ENCODE results near the gene PIGR. TPM values are rescaled to one million over a fixed set of nuclear protein-coding genes. Genes with fewer than 3 reads are reported as not detected.

PIGR gene
- total RNA-seq, 2 experiments from 2014 or later, result 0.07 TPM; not detected in 1

DNA sequence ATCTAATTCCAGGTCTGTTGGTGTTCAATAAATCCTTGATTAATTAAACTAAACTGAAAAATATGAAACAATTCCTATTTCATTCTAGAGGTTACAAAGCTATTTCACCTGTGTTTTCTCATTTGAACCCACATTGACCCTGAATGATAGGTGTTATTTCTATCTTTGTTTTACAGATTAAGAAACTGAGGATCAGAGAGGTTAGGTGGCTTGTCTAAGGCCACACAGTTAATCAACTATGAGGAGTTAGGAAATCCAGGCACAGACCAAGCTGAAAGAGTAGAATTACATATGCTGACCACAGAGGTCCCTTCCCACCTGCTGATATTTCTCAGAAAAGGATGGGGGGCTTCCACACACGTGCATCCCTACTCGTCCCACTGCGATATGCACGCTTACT, 487 bp downstream of the PIGR start:
- CTCF ChIA-PET, result interaction anchor here (0.8 to 2.9 kb wide), 5 partner anchors 10 to 136 kb away, joined by 3 to 13 read pairs (median 4); no protein-coding TSS in a partner anchor
- ATAC-seq (no peak), DNase-seq (no peak)
- no peak overlapping the region for H3K27ac Mint-ChIP-seq
- POLR2A ChIA-PET, result no interaction called here
- TF ChIP-seq, protein P1, sequence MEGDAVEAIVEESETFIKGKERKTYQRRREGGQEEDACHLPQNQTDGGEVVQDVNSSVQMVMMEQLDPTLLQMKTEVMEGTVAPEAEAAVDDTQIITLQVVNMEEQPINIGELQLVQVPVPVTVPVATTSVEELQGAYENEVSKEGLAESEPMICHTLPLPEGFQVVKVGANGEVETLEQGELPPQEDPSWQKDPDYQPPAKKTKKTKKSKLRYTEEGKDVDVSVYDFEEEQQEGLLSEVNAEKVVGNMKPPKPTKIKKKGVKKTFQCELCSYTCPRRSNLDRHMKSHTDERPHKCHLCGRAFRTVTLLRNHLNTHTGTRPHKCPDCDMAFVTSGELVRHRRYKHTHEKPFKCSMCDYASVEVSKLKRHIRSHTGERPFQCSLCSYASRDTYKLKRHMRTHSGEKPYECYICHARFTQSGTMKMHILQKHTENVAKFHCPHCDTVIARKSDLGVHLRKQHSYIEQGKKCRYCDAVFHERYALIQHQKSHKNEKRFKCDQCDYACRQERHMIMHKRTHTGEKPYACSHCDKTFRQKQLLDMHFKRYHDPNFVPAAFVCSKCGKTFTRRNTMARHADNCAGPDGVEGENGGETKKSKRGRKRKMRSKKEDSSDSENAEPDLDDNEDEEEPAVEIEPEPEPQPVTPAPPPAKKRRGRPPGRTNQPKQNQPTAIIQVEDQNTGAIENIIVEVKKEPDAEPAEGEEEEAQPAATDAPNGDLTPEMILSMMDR (IDR thresholded peaks at IDR 0.05), result no peak
- no peaks in the 10 kb centered on the region for H3K9me3 Mint-ChIP-seq
- no peaks in the 10 kb centered on the region for H3K4me1 Mint-ChIP-seq (ENCODE audit: low read depth)
- intact Hi-C loops (cut with micrococcal nuclease), result no loop called here
- no peaks in the 10 kb centered on the region for H3K36me3 Mint-ChIP-seq (ENCODE audit: low read depth)
- H3K27me3 Mint-ChIP-seq, result peaks cover 2% of the 10 kb centered on the region
- no peak overlapping the region for H3K4me3 Mint-ChIP-seq

DNA sequence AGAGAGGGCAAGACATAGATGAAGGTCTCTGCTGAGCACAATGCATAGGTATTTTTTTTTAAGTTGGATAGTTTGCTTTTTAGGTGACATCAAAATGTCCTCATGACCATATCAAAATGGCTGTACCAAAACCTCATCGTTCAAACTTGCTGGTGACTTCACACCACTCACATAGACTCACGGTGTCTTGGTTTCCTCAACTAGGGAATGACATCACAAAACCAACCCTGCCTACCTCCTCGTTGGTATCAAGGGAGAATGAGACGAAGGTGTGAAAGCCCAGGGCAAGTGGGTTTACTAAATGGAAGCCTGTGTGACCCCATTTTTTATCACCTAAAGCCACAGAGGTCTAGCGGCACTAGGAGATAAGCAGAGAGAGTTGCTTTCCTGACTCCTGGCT, 1.6 kb downstream of the PIGR start:
- DNase-seq, result no peak
- no peaks in the 10 kb centered on the region for H3K9me3 Mint-ChIP-seq
- no peaks in the 10 kb centered on the region for H3K4me1 Mint-ChIP-seq (ENCODE audit: low read depth)
- H3K4me3 Mint-ChIP-seq, result no peak overlapping the region
- POLR2A ChIA-PET, result interaction anchor here (1.0 kb wide), 1 partner anchor 36 kb away, joined by 3 read pairs; no protein-coding TSS in a partner anchor
- no peak overlapping the region for H3K27ac Mint-ChIP-seq
- intact Hi-C loops (cut with micrococcal nuclease), result no loop called here
- TF ChIP-seq, protein P1 (IDR thresholded peaks at IDR 0.05), result no peak
- CTCF ChIA-PET, result interaction anchor here (2.9 to 4.7 kb wide), 2 partner anchors 9 to 12 kb away, joined by 13 to 35 read pairs; no protein-coding TSS in a partner anchor
- H3K27me3 Mint-ChIP-seq, result peaks cover 2% of the 10 kb centered on the region
- no peak for ATAC-seq
- no peaks in the 10 kb centered on the region for H3K36me3 Mint-ChIP-seq (ENCODE audit: low read depth)

- peaks cover 2% of the 10 kb centered on the region for H3K27me3 Mint-ChIP-seq
- no peaks in the 10 kb centered on the region for H3K36me3 Mint-ChIP-seq (ENCODE audit: low read depth)
- ChIA-PET POLR2A (interaction anchor here (1.1 kb wide), 1 partner anchor 9 kb away, joined by 4 read pairs; no protein-coding TSS in a partner anchor), CTCF (interaction anchor here (0.8 to 4.7 kb wide), 9 partner anchors 10 to 132 kb away, joined by 3 to 35 read pairs (median 6); partner anchors contain the start of gene IL20)
- TF ChIP-seq, protein P1 (IDR thresholded peaks at IDR 0.05), result no peak
- ATAC-seq (no peak), DNase-seq (no peak)
- H3K9me3 Mint-ChIP-seq, result no peaks in the 10 kb centered on the region
- H3K27ac Mint-ChIP-seq, result no peak overlapping the region
- H3K4me3 Mint-ChIP-seq, result no peak overlapping the region
- no peaks in the 10 kb centered on the region for H3K4me1 Mint-ChIP-seq (ENCODE audit: low read depth)
- intact Hi-C loops (cut with micrococcal nuclease), result no loop called here
Observed at GRCh38 chr1:206941766-206942418, 4.4 kb downstream of the PIGR start.

DNA sequence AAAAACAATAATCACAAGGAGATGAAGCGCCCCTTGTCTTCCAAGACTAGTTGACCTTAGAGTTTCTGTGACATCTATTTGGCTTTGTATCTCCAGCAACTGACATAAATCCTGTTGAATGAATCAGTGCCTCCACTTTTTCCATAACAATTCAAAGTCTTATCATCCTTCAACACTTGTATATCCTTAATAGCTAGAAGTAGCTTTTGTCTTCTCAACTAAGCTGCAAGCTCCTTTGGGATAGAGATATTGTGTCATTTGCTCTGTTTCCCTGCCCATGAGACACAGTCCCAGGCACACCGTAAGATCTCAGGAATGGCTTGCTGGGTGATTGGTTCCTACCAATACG, 5.7 kb downstream of the PIGR start:
- intact Hi-C loops (cut with micrococcal nuclease), result no loop called here
- Mint-ChIP-seq H3K27me3 (peaks cover 2% of the 10 kb centered on the region), H3K9me3 (no peaks in the 10 kb centered on the region), H3K27ac (no peak overlapping the region), H3K4me3 (no peak overlapping the region), H3K36me3 (ENCODE audit: low read depth) (no peaks in the 10 kb centered on the region), H3K4me1 (ENCODE audit: low read depth) (no peaks in the 10 kb centered on the region)
- ChIA-PET POLR2A (no interaction called here), CTCF (interaction anchor here (1.2 to 4.7 kb wide), 3 partner anchors 8 to 131 kb away, joined by 3 to 35 read pairs (median 7); no protein-coding TSS in a partner anchor)
- TF ChIP-seq, protein P1 (IDR thresholded peaks at IDR 0.05), result no peak
- DNase-seq (no peak), ATAC-seq (no peak)

DNA sequence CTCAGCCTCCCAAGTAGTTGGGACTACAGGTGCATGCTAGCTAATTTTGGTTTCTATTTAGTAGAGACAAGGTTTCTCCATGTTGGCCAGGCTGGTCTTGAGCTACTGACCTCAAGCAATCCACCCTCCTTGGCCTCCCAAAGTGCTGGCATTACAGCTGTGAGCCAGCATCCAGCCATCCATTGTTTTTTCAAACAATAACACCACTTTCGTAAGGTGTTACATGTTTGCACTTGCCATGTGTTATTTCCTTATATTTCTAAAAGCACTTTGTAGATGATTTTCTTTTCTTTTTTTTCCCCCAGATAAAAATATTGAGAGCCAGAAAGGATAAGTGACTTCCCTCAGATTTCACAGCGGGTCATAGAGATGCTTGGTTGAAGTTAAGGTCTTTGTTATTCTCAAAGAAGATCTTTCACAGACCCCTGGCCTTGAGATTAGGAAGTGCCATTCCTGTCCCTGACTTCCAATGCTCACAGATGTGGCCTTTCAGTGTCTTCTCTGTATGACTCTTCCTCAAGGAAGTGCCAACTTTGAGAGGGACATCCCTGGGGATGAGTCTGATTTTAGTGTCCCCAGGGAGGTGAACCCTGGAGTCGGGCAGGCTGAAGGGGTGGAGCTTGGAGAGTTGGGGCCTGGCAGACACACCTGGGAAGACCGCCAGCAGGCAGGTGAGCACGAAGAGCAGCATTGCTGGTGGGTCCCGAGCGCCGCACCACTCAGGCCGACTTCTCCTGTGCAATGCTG, 6.3 kb downstream of the PIGR start:
- DNase-seq (no peak), ATAC-seq (no peak)
- intact Hi-C loops (cut with micrococcal nuclease), result no loop called here
- POLR2A ChIA-PET, result no interaction called here
- Mint-ChIP-seq H3K36me3 (ENCODE audit: low read depth) (no peaks in the 10 kb centered on the region), H3K4me1 (ENCODE audit: low read depth) (no peaks in the 10 kb centered on the region), H3K27ac (no peak overlapping the region), H3K9me3 (no peaks in the 10 kb centered on the region), H3K27me3 (peaks cover 2% of the 10 kb centered on the region), H3K4me3 (no peak overlapping the region)
- TF ChIP-seq, protein P1 (IDR thresholded peaks at IDR 0.05), result no peak
- CTCF ChIA-PET, result interaction anchor here (1.2 to 11.7 kb wide), 4 partner anchors 8 to 42 kb away, joined by 3 to 182 read pairs (median 19); no protein-coding TSS in a partner anchor

All from activated CD8-positive, alpha-beta T cell treated with anti-CD3 and anti-CD28 coated beads for 36 hours (primary cell).